ENCODE measurements around the gene TPSG1.

TPSG1 gene

GRCh38 chr16:1175566-1176279 is 49.3 kb downstream of the TPSG1 start:
- no peak for DNase-seq

GRCh38 chr16:1174477-1175357 is 50.4 kb downstream of the TPSG1 start:
- no peak for DNase-seq

- no peak for DNase-seq
These were observed 51.1 kb downstream of the TPSG1 start for GRCh38 chr16:1173788-1174451.

GRCh38 chr16:1172651-1173050 is 52.4 kb downstream of the TPSG1 start:
- DNase-seq: no peak

- DNase-seq: no peak
These were observed 53.1 kb downstream of the TPSG1 start for GRCh38 chr16:1171854-1172428.
